HepG2 (cell line): ENCODE measurements around the gene IL15. TPM values are rescaled to one million over a fixed set of nuclear protein-coding genes. Genes with fewer than 3 reads are reported as not detected.

Experiments used
- ATAC-seq: fragments of 200-7000 bp; cut with Tn5 transposase; 3 replicates; pipeline ENCODE4 v1.9.1; 2020; ENCODE audit warnings: mild to moderate bottlenecking, moderate library complexity
- BruUV-seq: library from RNA; stranded (reverse); fragments of 400-500 nt; replicated peaks from 2 replicates; lab custom pipeline; 2021; lab: Mats Ljungman, UMichigan
- CTCF ChIA-PET: fragments of 300-600 bp; formaldehyde crosslinking; extraction: SDS; loops from one replicate; lab custom pipeline; 2021; ENCODE audit warnings: low total read pairs, inconsistent platforms, low intra/inter-chr PET ratio; lab: Yijun Ruan, JAX
- POLR2A ChIA-PET: fragments of 350-600 bp; sonication (Branson Sonifier 250); formaldehyde crosslinking; loops from one replicate; lab custom pipeline; 2020; ENCODE audit warnings: antibody characterized with exemption, inconsistent platforms; lab: Yijun Ruan, JAX
- DNase-seq: peaks from one replicate; pipeline ENCODE4 v3.0.0-alpha.2; 2015; ENCODE audit warnings: low spot score
- FAIRE-seq: peaks from 3 replicates; lab custom pipeline; 2011; peaks lifted over from hg19 to GRCh38; lab: Jason Lieb, UNC
- H2AFZ ChIP-seq: one replicate; pipeline ENCODE4 v1.6.1; 2011; ENCODE audit warnings: low read length, inconsistent platforms
- H3K27ac ChIP-seq: fragments of 300-600 bp; 3 replicates; pipeline ENCODE4 v1.8.0; 2011; ENCODE audit warnings: mixed run types, mild to moderate bottlenecking, mixed read lengths, low read length, inconsistent platforms; ENCODE audit not compliant: insufficient read depth; ENCODE audit errors: extremely low read length
- H3K27me3 ChIP-seq, 2 experiments: fragments of 200-600 bp in 1 of 2; 2 replicates in 1 of 2; 3 replicates in 1 of 2; pipeline versions ENCODE4 v1.6.0 to v1.8.0; 2011; ENCODE audit warnings: low read length in 2 of 2, mild to moderate bottlenecking in 2 of 2, moderate library complexity in 2 of 2, inconsistent platforms in 1 of 2; ENCODE audit not compliant: insufficient read depth in 2 of 2, control insufficient read depth in 1 of 2
- H3K36me3 ChIP-seq, 2 experiments: fragments of 200-600 bp in 1 of 2; replicated peaks in 1 of 2; 2 replicates in 1 of 2; 3 replicates in 1 of 2; pipeline versions ENCODE4 v1.5.1 to v1.8.0; 2011; ENCODE audit warnings: low read length in 2 of 2, inconsistent platforms in 1 of 2; ENCODE audit not compliant: insufficient read depth in 2 of 2, control insufficient read depth in 1 of 2
- H3K4me1 ChIP-seq: 2 replicates; pipeline ENCODE4 v1.5.1; 2012; ENCODE audit warnings: low read length, inconsistent platforms; ENCODE audit not compliant: insufficient read depth
- H3K4me2 ChIP-seq: 2 replicates; pipeline ENCODE4 v1.6.0; 2011; ENCODE audit warnings: low read depth, low read length, inconsistent platforms
- H3K4me3 ChIP-seq, 3 experiments: fragments of 200-600 bp in 1 of 3; sonication (generic), shearing (Covaris generic) in 1 of 3; replicated peaks in 1 of 3; 2 replicates each; pipeline ENCODE4 v1.5.1; 2011 to 2016; ENCODE audit warnings: low read length in 3 of 3, inconsistent platforms in 2 of 3, low read depth in 2 of 3, mild to moderate bottlenecking in 2 of 3, control low read depth in 1 of 3, mixed read lengths in 1 of 3; ENCODE audit not compliant: insufficient read depth in 1 of 3
- H3K79me2 ChIP-seq: one replicate; pipeline ENCODE4 v1.6.1; 2011; ENCODE audit warnings: low read length, inconsistent platforms; ENCODE audit not compliant: insufficient read depth
- H3K9ac ChIP-seq: 2 replicates; pipeline ENCODE4 v1.6.0; 2011; ENCODE audit warnings: mild to moderate bottlenecking, low read depth, low read length, inconsistent platforms; ENCODE audit not compliant: insufficient read depth
- H3K9me3 ChIP-seq: 2 replicates; pipeline ENCODE4 v1.5.1; 2012; ENCODE audit warnings: mild to moderate bottlenecking, low read length
- H4K20me1 ChIP-seq: 2 replicates; pipeline ENCODE4 v1.6.0; 2011; ENCODE audit warnings: inconsistent platforms, mild to moderate bottlenecking, low read length, moderate library complexity; ENCODE audit not compliant: insufficient read depth
- JARID2 ChIP-seq: sonication (generic); formaldehyde crosslinking; IDR thresholded peaks from 2 replicates; pipeline ENCODE4 v1.8.1; 2023; ENCODE audit warnings: missing genetic modification reagents, inconsistent platforms; ENCODE audit not compliant: insufficient replicate concordance
- KDM5B ChIP-seq: sonication (generic); formaldehyde crosslinking; IDR thresholded peaks from 2 replicates; pipeline ENCODE4 v1.4.0; 2020; ENCODE audit warnings: missing genetic modification reagents, mild to moderate bottlenecking, borderline replicate concordance
- PTBP1 ChIP-seq: fragments of 200-400 bp; formaldehyde crosslinking; IDR thresholded peaks from 2 replicates; pipeline ENCODE4 v1.6.1; 2018; ENCODE audit warnings: low read length, low read depth; ENCODE audit not compliant: poor library complexity, severe bottlenecking
- TP53 ChIP-seq: sonication (generic); formaldehyde crosslinking; conservative IDR thresholded peaks from 2 replicates; pipeline ENCODE4 v1.4.0; 2020; ENCODE audit warnings: missing genetic modification reagents
- ZKSCAN5 ChIP-seq: sonication (generic); formaldehyde crosslinking; IDR thresholded peaks from 2 replicates; pipeline ENCODE4 v1.5.1; 2020; ENCODE audit warnings: mild to moderate bottlenecking, missing genetic modification reagents
- ZNF260 ChIP-seq: sonication (generic); formaldehyde crosslinking; IDR thresholded peaks from 2 replicates; pipeline ENCODE4 v1.4.0; 2020; ENCODE audit warnings: missing genetic modification reagents, low read depth, mild to moderate bottlenecking, borderline replicate concordance
- ZNF350 ChIP-seq: sonication (generic); formaldehyde crosslinking; IDR thresholded peaks from 2 replicates; pipeline ENCODE4 v1.4.0; 2020; ENCODE audit warnings: mild to moderate bottlenecking, low read depth, missing genetic modification reagents, borderline replicate concordance
- WGBS: methylation state at CpG from one replicate; pipeline ENCODE4 v1.1.6; 2017; ENCODE audit warnings: low lambda C conversion rate; 5-methylcytosine and 5-hydroxymethylcytosine counted together
- in situ Hi-C: cut with HindIII; loops from 2 replicates; pipeline ENCODE4 v1.10.0; 2017; ENCODE audit warnings: low pct_unique_long_range_greater_than_20kb; ENCODE audit not compliant: extremely low pct_ligation_motif_present
- intact Hi-C: fragments of 100-400 bp; cut with micrococcal nuclease; formaldehyde crosslinking; loops from one replicate; pipeline ENCODE4 v1.10.0; 2022; ENCODE audit not compliant: unreplicated experiment
- polyA plus RNA-seq, 8 experiments: library from polyadenylated mRNA; depleted of rRNA in 3 of 8; stranded (reverse) in 7 of 8; unstranded in 1 of 8; fragments of >200 nt; fragmentation: Illumina TruSeq in 4 of 8; extraction: Trizol in 4 of 8; gene quantifications; 2 replicates each; pipeline versions ENCODE4 v1.2.1 to v1.2.3, GENCODE V29; 2011 to 2016; ENCODE audit warnings: low read depth in 4 of 8, missing spikeins in 1 of 8, mixed read lengths in 1 of 8; ENCODE audit not compliant: insufficient read depth in 1 of 8
- total RNA-seq, 5 experiments: library from RNA; depleted of rRNA; stranded (reverse); fragments of >200 nt; fragmentation: Illumina TruSeq; extraction: Trizol; gene quantifications; 2 replicates each; pipeline ENCODE4 v1.2.3, GENCODE V29; 2016; ENCODE audit warnings: low read depth in 1 of 5
- TF ChIP-seq, protein P1 (sequence below): sonication (generic); formaldehyde crosslinking; IDR thresholded peaks from 2 replicates; pipeline ENCODE4 v1.5.1; 2020; ENCODE audit warnings: mild to moderate bottlenecking, missing genetic modification reagents, moderate library complexity
- TF ChIP-seq, protein P2 (sequence below): sonication (generic); formaldehyde crosslinking; IDR thresholded peaks from 2 replicates; pipeline ENCODE4 v1.5.0; 2020; ENCODE audit warnings: mild to moderate bottlenecking, missing genetic modification reagents

The IL15 gene
- total and polyA plus RNA-seq, 2 of the 13 experiments (the other 11 are each of a cell fraction or from before 2014, with no cell fraction given), result 0.12 to 0.24 TPM

DNA sequence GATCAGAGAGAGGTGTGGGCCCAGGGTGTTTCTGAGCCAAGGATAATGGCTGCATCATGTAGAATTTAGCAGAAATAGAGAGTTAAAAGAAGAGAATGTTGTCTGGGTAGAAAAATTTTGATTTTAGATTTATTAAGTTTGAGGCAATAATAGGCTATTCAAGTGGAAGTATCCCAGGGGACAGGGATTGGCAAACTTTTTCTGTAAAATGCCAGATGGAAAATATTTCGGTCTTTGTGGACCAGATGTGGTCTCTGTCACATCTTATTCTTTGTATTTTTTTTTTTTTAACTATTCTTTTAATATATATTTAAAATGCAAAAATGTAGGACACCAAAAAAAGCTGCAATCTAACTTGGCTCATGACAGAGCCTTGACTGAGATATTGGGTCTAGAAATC is 33.1 kb downstream of the IL15 start (continued):
- TF ChIP-seq JARID2 (CRISPR knock-in tag), result no peak

DNA sequence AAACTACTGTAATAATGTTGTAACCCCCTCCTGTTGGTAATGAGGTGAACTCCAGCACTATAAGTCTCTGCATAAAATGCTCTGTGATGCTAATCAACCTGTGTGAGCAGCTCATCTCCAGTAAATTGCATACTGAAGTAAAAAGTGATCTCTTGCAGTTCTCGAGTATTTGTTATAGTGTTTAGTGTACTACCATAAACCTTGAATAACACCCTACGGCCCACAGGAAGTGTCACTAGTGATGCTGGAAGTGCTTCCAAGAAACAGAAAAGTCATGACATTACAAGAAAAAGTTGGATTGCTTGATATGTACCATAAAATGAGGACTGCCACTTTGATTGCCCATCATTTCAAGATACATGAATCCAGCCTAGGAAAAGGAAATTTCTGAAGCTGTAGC is 39.0 kb downstream of the IL15 start:
- DNase-seq, result no peak
- H3K79me2 ChIP-seq, result no peaks in the 10 kb centered on the region
- POLR2A ChIA-PET, result no interaction called here
- H2AFZ ChIP-seq, result no peak overlapping the region
- H3K9me3 ChIP-seq, result no peaks in the 10 kb centered on the region
- intact Hi-C loops, result no loop called here
- no peak overlapping the region for H3K27ac ChIP-seq
- BruUV-seq, result no TSS peak
- in situ Hi-C loops, result no loop called here
- no peak for FAIRE-seq
- no peak overlapping the region for H3K9ac ChIP-seq
- no peaks in the 10 kb centered on the region for H4K20me1 ChIP-seq
- H3K4me1 ChIP-seq, result no peaks in the 10 kb centered on the region
- no peak overlapping the region for H3K4me3 ChIP-seq
- no peaks in the 10 kb centered on the region for H3K36me3 ChIP-seq
- TF ChIP-seq TP53, result no peak
- TF ChIP-seq, protein P1, sequence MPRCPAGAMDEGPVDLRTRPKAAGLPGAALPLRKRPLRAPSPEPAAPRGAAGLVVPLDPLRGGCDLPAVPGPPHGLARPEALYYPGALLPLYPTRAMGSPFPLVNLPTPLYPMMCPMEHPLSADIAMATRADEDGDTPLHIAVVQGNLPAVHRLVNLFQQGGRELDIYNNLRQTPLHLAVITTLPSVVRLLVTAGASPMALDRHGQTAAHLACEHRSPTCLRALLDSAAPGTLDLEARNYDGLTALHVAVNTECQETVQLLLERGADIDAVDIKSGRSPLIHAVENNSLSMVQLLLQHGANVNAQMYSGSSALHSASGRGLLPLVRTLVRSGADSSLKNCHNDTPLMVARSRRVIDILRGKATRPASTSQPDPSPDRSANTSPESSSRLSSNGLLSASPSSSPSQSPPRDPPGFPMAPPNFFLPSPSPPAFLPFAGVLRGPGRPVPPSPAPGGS (CRISPR knock-in tag), result no peak
- TF ChIP-seq, protein P2, sequence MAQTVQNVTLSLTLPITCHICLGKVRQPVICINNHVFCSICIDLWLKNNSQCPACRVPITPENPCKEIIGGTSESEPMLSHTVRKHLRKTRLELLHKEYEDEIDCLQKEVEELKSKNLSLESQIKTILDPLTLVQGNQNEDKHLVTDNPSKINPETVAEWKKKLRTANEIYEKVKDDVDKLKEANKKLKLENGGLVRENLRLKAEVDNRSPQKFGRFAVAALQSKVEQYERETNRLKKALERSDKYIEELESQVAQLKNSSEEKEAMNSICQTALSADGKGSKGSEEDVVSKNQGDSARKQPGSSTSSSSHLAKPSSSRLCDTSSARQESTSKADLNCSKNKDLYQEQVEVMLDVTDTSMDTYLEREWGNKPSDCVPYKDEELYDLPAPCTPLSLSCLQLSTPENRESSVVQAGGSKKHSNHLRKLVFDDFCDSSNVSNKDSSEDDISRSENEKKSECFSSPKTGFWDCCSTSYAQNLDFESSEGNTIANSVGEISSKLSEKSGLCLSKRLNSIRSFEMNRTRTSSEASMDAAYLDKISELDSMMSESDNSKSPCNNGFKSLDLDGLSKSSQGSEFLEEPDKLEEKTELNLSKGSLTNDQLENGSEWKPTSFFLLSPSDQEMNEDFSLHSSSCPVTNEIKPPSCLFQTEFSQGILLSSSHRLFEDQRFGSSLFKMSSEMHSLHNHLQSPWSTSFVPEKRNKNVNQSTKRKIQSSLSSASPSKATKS (CRISPR knock-in tag), result no peak
- TF ChIP-seq ZNF260 (CRISPR knock-in tag), result no peak
- TF ChIP-seq KDM5B (CRISPR knock-in tag), result no peak
- TF ChIP-seq ZNF350, result no peak
- no peak for TF ChIP-seq PTBP1
- TF ChIP-seq ZKSCAN5 (CRISPR knock-in tag), result no peak
- TF ChIP-seq, all 625 proteins: peak for 0
- no peak for ATAC-seq
- 6% methylated on average over 2 of the region's 2 CpGs for WGBS
- H3K27me3 ChIP-seq, result no peaks in the 10 kb centered on the region
- CTCF ChIA-PET, result no interaction called here
- H3K4me2 ChIP-seq, result no peak overlapping the region
